Astrocyte of the cerebellum (primary cell): ENCODE results near the gene YWHAE.
A peak's percentile ranks its signal among the peaks of the same experiment; 100 is the strongest.
"Not testable (repeated sequence)": the region's sequence is repeated elsewhere in the genome, so short reads cannot be mapped to it uniquely, and the experiment has no call there.

Experiments used
- DNase-seq: peaks from one replicate; pipeline ENCODE4 v3.0.0-alpha.2; 2011; ENCODE audit warnings: low read depth
- H3K4me3 ChIP-seq: 2 replicates; pipeline ENCODE4 v1.5.1; 2011; ENCODE audit warnings: mild to moderate bottlenecking, low read depth, low read length, moderate library complexity
- in situ Hi-C: cut with HindIII; loops from 2 replicates; pipeline ENCODE4 v1.10.0; 2017; ENCODE audit warnings: low sequenced_read_pairs
- TF ChIP-seq, protein P1 (sequence below): IDR thresholded peaks from 2 replicates; pipeline ENCODE4 v1.5.1; 2012; ENCODE audit warnings: low read length, low read depth, moderate library complexity, mild to moderate bottlenecking; ENCODE audit errors: missing control alignments

The YWHAE gene

DNA sequence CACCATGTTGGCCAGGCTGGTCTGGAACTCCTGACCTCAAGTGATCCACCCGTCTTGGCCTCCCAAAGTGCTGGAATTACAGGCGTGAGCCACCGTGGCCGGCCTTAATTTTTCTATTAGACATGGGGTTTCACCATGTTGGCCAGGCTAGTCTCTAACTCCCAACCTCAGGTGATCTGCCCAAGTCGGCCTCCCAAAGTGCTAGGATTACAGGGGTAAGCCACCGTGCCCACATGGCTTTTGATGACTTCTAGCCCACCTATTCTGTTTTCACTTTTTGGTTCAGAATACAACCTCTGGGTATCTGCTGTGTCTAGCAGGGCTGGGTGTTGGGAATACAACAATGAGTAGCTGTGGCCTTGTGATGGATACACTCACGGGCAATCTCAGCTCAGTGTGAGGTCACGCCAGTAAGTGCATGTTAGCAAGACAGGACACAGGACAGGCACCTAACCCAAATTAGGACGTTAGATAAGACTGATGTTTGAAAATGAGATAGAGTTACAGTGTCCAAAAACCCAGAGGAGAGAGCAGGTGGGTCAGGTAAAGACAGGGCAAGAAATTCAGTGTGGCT is 14.1 kb upstream of the YWHAE start:
- in situ Hi-C loops: no loop called here
- DNase-seq: no peak
- TF ChIP-seq, protein P1, sequence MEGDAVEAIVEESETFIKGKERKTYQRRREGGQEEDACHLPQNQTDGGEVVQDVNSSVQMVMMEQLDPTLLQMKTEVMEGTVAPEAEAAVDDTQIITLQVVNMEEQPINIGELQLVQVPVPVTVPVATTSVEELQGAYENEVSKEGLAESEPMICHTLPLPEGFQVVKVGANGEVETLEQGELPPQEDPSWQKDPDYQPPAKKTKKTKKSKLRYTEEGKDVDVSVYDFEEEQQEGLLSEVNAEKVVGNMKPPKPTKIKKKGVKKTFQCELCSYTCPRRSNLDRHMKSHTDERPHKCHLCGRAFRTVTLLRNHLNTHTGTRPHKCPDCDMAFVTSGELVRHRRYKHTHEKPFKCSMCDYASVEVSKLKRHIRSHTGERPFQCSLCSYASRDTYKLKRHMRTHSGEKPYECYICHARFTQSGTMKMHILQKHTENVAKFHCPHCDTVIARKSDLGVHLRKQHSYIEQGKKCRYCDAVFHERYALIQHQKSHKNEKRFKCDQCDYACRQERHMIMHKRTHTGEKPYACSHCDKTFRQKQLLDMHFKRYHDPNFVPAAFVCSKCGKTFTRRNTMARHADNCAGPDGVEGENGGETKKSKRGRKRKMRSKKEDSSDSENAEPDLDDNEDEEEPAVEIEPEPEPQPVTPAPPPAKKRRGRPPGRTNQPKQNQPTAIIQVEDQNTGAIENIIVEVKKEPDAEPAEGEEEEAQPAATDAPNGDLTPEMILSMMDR: no peak
- no peak overlapping the region for H3K4me3 ChIP-seq

DNA sequence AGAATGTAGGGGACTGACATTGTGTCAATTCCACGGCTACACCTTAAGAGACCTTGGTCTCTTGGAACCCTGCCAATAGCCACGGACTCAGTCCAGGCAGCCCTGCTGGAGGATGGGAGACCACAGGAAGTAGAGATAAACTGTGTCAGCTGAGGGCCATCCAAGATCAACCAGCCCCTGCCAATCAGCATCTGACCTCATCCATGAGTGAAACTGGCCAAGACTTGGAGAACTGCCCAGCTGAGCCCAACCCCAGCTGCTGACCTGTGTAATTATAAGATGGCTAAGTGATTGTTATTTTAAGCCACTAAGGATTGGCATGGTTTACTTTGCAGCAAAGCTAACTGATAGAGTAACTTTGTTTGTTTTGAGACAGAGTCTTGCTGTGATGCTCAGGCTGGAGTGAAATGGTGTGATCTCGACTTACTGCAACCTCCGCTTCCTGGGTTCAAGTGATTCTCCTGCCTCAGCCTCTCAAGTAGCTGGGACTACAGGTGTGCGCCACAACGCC is 13.3 kb upstream of the YWHAE start:
- no peak overlapping the region for H3K4me3 ChIP-seq
- in situ Hi-C loops: no loop called here
- DNase-seq: peak; percentile 39
- TF ChIP-seq, protein P1: no peak

DNA sequence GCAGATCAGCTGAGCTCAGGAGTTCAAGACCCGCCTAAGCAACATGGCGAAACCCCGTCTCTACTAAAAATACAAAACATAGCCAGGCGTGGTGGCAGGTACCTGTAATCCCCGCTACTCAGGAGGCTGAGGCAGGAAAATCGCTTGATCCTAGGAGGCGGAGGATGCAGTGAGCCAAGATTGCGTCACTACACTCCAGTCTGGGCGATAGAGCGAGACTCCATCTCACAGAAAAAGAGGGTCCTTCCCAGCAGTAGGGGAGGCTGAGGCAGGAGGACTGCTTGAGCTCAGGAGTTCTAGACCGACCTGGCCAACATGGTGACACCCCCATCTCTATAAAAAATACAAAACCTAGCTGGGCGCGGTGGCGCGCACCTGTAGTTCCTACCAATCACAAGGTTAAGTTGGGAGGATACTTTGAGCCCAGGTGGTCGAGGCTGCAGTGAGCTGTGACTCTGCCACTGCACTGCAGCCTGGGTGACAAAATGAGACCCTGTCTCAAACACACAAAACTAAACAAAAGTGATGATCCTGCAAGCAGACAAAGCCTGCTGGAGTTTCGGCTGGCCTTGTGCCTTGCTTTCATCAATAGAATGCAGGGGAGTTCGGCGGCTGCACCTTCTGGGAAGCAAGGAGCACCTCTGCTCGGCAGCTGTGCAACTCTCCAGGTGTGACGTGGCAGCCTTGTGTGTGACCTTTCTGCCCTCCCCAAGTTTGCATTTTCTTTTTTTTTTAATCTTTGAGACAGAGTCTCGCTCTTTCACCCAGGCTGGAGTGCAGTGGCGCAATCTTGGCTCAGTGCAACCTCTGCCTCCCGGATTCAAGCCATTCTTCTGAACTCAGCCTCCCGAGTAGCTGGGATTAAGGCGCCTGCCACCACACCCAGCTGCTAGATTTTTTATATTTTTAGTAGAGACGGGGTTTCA is 12.4 kb upstream of the YWHAE start:
- in situ Hi-C loops: no loop called here
- TF ChIP-seq, protein P1: no peak
- no peak for DNase-seq

DNA sequence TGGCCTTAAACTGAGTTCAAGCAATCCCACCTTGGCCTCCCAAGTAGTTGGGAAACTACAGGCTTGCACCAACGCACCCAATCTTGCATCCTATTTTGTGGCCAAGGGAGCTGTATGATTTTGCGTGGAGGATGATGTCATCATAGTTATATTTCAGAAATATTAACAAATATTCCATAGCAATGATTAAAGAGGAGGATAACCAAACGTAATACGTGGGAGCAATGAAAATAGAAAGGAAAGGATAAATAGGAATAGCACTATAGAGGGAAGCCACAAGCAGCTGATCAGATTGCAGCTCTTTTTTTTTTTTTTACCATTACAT is 2.2 kb upstream of the YWHAE start:
- TF ChIP-seq, protein P1: no peak
- in situ Hi-C loops: no loop called here
- no peak overlapping the region for H3K4me3 ChIP-seq
- no peak for DNase-seq

More for the DNA sequence above, 12.4 kb upstream of the YWHAE start:
- H3K4me3 ChIP-seq: no peak overlapping the region

DNA sequence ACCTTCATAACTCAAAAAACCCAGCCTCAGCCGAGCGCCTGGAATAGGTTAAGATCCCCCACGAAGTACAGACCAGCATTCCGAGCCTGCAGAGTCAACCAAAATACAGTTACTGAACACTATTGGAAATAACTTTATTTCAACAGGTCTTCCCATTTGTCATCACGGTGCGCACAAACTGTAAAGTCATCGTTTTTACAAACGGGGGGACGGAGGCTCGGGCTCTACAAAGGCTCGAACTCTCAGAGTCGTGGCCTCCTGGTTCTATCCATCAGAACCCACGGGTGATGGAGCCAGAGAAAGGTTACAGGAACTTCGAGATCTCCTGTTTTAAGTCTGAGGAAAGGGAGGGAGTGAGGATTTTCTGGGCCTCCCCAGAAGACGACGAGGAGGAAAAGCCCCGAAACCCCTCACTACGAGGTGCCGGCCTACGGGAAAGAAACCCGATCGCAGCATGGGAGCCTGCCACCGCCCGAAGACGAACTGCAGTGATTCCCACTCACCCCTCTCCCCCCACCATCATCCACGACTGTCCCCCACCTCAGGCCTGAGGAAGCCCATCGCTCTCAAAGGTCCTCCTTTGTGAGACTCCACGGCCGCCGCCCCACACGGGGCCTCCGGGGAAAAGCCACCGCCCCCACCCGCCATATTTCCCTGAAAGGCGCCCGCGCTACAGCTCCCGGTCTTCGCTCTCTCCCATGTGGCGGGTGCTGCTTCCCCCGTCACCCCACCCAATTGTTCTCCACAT is 917 bp downstream of the YWHAE start:
- peak overlapping the region; percentile 96 for H3K4me3 ChIP-seq
- TF ChIP-seq, protein P1: no peak
- no peak for DNase-seq
- in situ Hi-C loops: no loop called here

DNA sequence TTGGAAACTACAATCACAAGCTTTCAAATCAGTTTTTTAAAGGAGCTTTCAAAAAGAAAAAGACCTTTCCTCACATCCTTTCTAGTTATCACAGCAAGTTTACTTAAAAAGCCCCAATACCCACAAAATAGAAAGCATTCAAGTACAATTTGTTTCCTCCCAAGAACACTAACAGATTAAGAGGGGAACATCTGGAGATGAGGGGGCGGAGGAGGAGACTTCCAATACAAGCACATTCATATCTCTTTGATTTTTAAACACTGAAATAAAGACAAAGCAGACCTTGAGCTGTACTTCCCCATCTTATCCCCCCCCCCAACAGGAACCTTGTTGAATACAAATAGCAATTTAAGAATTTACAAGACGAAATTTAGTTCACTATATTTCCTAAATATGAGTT is 2.0 kb downstream of the YWHAE start:
- peak overlapping the region; percentile 96 for H3K4me3 ChIP-seq
- no peak for DNase-seq
- TF ChIP-seq, protein P1: no peak
- in situ Hi-C loops: no loop called here

DNA sequence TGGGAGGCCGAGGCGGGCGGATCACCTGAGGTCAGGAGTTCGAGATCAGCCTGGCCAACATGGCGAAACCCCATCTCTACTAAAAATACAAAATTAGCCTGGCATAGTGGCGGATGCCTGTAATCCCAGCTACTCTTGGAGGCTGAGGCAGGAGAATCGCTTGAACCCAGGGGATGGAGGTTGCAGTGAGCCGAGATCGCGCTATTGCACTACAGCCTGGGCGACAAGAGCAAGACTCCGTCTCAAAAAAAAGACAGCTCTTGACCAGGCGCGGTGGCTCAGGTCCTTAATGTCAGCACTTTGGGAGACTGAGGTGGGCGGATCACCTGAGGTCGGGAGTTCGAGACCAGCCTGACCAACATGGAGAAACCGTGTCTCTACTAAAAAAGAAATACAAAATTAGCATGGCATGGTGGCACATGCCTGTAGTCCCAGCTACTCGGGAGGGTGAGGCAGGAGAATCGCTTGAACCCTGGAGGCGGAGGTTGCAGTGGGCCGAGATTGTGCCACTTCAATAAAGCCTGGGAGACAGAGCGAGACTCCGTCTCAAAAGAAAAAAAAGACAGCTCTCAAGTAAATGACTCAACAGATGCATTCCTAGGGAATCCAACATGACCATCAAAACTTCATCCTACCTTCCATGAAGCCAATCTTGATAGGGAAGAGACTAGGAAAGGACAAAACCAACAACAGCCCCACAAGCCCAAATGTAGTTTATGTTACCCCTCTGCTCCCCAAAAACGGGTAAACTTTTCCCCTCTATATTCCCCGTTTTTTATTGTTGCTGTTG is 4.0 kb downstream of the YWHAE start:
- in situ Hi-C loops, DNase-seq, H3K4me3 ChIP-seq: not testable (repeated sequence)
